Left lung (tissue), 10 donors: ENCODE measurements around the gene MAGI1. TPM values are rescaled to one million over a fixed set of nuclear protein-coding genes. Genes with fewer than 3 reads are reported as not detected.

Experiments used
- ATAC-seq: fragments of 200-7000 bp; cut with Tn5 transposase; one replicate; pipeline ENCODE4 v1.9.1; 2020; ENCODE audit warnings: moderate library complexity
- DNase-seq, 4 donors: peaks; one replicate each; pipeline ENCODE4 v3.0.0-alpha.2; 2013 to 2020
- H3K27ac ChIP-seq, 2 donors: fragments of 200-600 bp; sonication (generic) in 1 of 2; one replicate each; pipeline versions ENCODE4 v1.5.0 to v1.8.0; 2020 to 2021
- H3K27me3 ChIP-seq, 2 donors: fragments of 200-600 bp; sonication (generic) in 1 of 2; one replicate each; pipeline versions ENCODE4 v1.5.0 to v1.8.0; 2020 to 2021
- H3K36me3 ChIP-seq, 2 donors: fragments of 200-600 bp; sonication (generic) in 1 of 2; one replicate each; pipeline versions ENCODE4 v1.5.0 to v1.8.0; 2020 to 2021
- H3K4me1 ChIP-seq, 2 donors: fragments of 200-600 bp; one replicate each; pipeline ENCODE4 v1.8.0; 2021
- H3K4me3 ChIP-seq, 2 donors: fragments of 200-600 bp; sonication (generic) in 1 of 2; one replicate each; pipeline versions ENCODE4 v1.5.0 to v1.8.0; 2020 to 2021; ENCODE audit warnings: mild to moderate bottlenecking in 1 of 2
- H3K9me3 ChIP-seq, 2 donors: fragments of 200-600 bp; sonication (generic) in 1 of 2; one replicate each; pipeline versions ENCODE4 v1.5.0 to v1.8.0; 2020 to 2021
- intact Hi-C, 2 donors: fragments of 100-400 bp; cut with DNase I; formaldehyde crosslinking; loops; one replicate each; pipeline versions ENCODE4 v1.11.2 to v1.14.2; 2022
- polyA plus RNA-seq, 6 donors: library from polyadenylated mRNA; unstranded; fragments of 120-200 nt; gene quantifications; one replicate each; pipeline ENCODE4 v1.2.1, GENCODE V29; 2013; ENCODE audit not compliant: insufficient read length in 6 of 6
- total RNA-seq, 2 donors: library from RNA; stranded (reverse); fragmentation: NEBNext Ultra II Directional; extraction: Animal tissue kit (Norgen Biotek cat#: 25700); gene quantifications; one replicate each; pipeline ENCODE4 v1.2.1, GENCODE V29; 2021
- TF ChIP-seq, protein P1 (sequence below), 2 donors: fragments of 200-600 bp; sonication (generic) in 1 of 2; IDR thresholded peaks; one replicate each; pipeline versions ENCODE4 v1.5.0 to v1.8.0; 2021; ENCODE audit warnings: antibody characterized with exemption in 2 of 2
- donor health status: DM: no; HTN: yes; CAD: no.
- donor health status: DM: no; HTN: no; CAD: no.

The MAGI1 gene
- total and polyA plus RNA-seq, 8 donors, result 25.4 to 32.0 (median 28.7) TPM

DNA sequence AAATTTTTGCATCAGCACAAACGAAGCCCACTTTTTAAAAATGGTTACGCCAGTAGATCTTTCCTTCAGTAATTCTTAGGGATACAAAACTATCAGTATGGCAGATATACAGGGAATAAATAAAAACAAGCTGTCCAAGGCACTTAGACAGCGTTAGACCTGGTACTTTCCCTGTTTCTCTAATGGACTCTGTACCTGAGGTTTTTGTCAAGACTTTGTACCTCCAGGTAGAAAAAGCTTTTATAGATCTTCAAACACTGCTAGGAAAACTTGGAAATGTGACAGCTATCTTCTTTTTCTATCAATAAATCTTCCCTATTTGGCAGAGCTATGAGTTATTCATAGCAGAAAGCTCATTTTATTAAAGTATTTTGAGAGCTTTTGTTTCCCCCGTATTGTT, 477.8 kb downstream of the MAGI1 start:
- Histone ChIP-seq H3K27me3 (no peaks in the 10 kb centered on the region), H3K9me3 (no peaks in the 10 kb centered on the region), H3K27ac (no peak overlapping the region), H3K4me3 (no peak overlapping the region), H3K4me1 (no peaks in the 10 kb centered on the region), H3K36me3 (no peaks in the 10 kb centered on the region)
- ATAC-seq (no peak), DNase-seq (no peak)
- intact Hi-C loops, result no loop called here
- TF ChIP-seq, protein P1, sequence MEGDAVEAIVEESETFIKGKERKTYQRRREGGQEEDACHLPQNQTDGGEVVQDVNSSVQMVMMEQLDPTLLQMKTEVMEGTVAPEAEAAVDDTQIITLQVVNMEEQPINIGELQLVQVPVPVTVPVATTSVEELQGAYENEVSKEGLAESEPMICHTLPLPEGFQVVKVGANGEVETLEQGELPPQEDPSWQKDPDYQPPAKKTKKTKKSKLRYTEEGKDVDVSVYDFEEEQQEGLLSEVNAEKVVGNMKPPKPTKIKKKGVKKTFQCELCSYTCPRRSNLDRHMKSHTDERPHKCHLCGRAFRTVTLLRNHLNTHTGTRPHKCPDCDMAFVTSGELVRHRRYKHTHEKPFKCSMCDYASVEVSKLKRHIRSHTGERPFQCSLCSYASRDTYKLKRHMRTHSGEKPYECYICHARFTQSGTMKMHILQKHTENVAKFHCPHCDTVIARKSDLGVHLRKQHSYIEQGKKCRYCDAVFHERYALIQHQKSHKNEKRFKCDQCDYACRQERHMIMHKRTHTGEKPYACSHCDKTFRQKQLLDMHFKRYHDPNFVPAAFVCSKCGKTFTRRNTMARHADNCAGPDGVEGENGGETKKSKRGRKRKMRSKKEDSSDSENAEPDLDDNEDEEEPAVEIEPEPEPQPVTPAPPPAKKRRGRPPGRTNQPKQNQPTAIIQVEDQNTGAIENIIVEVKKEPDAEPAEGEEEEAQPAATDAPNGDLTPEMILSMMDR (IDR thresholded peaks at IDR 0.05), result no peak

DNA sequence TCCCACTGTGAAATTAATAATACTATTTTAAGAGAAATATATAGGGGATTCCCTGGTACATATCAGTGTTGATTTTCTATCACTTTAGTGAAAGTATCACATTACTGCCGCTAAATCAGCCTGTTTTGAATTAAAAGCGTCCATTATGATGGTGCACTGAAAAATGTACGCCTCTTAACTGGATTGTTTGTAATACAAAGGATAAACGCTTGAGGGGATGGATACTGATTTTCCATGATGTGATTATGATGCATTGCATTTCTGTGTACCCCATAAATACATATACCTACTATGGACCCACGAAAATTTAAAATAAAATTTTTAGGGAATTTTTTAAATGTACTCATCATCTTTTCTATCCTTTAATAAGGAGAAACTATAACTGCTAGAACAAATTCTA, 478.6 kb downstream of the MAGI1 start:
- intact Hi-C loops, result no loop called here
- no peak for ATAC-seq
- no peak overlapping the region for H3K4me3 ChIP-seq
- H3K4me1 ChIP-seq, result no peaks in the 10 kb centered on the region
- H3K9me3 ChIP-seq, result no peaks in the 10 kb centered on the region
- DNase-seq, result no peak
- TF ChIP-seq, protein P1 (IDR thresholded peaks at IDR 0.05), result no peak
- H3K27me3 ChIP-seq, result no peaks in the 10 kb centered on the region
- H3K27ac ChIP-seq, result no peak overlapping the region
- H3K36me3 ChIP-seq, result no peaks in the 10 kb centered on the region

DNA sequence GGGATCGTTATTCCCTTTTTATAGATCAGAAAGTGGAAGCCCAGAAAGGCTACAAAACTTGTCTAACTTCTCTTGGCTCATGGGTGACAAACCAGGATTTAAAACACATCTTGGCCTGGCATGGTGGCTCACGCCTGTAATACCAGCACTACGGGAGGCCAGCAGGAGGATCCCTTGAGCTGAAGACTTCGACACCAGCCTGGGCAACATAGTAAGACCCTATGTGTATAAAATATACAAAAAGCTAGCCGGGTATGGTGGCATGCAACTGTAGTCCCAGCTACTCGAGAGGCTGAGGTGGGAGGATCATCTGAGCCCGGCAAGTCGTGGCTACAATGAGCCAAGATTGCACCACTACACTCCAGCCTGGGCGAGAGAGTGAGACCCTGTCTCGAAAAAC, 479.1 kb downstream of the MAGI1 start:
- no peaks in the 10 kb centered on the region for H3K9me3 ChIP-seq
- H3K36me3 ChIP-seq, result no peaks in the 10 kb centered on the region
- intact Hi-C loops, result no loop called here
- H3K4me3 ChIP-seq, result no peak overlapping the region
- TF ChIP-seq, protein P1 (IDR thresholded peaks at IDR 0.05), result no peak
- no peaks in the 10 kb centered on the region for H3K4me1 ChIP-seq
- DNase-seq, result no peak
- no peak for ATAC-seq
- H3K27ac ChIP-seq, result no peak overlapping the region
- H3K27me3 ChIP-seq, result no peaks in the 10 kb centered on the region

DNA sequence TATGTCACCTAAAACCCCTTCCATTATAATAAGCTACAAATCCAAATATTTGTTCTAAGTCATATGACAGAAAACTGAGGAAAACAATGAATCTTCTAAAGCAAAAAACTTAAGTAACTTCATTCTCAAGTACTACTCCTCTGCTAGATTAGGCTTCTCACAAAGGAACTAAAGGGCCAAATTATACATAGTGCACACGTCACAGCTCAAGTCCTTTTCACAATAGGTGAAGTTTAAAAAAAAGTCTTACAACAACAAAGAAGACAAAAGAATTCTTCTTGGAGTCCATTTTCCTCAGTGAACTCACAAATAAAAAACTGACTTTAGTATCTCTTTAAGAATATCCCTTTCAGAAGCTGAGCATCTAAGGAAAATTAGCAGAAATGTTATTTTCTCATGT, 479.9 kb downstream of the MAGI1 start:
- DNase-seq, result no peak
- no peak for ATAC-seq
- Histone ChIP-seq H3K27me3 (no peaks in the 10 kb centered on the region), H3K36me3 (no peaks in the 10 kb centered on the region), H3K27ac (no peak overlapping the region), H3K9me3 (no peaks in the 10 kb centered on the region), H3K4me3 (no peak overlapping the region), H3K4me1 (no peaks in the 10 kb centered on the region)
- intact Hi-C loops, result no loop called here
- TF ChIP-seq, protein P1 (IDR thresholded peaks at IDR 0.05), result no peak

GRCh38 chr3:65557899-65558564, 480.7 kb downstream of the MAGI1 start:
- no peak overlapping the region for H3K27ac ChIP-seq
- no peaks in the 10 kb centered on the region for H3K4me1 ChIP-seq
- TF ChIP-seq, protein P1 (IDR thresholded peaks at IDR 0.05), result no peak
- no peak overlapping the region for H3K4me3 ChIP-seq
- no peaks in the 10 kb centered on the region for H3K27me3 ChIP-seq
- H3K36me3 ChIP-seq, result no peaks in the 10 kb centered on the region
- intact Hi-C loops, result no loop called here
- no peaks in the 10 kb centered on the region for H3K9me3 ChIP-seq
- ATAC-seq, result no peak
- no peak for DNase-seq
